LNCaP clone FGC (cell line): ENCODE results near the gene ZNF491.

Experiments
- DNase-seq: peaks from one replicate; pipeline ENCODE4 v3.0.0-alpha.2; 2011; ENCODE audit warnings: low read depth
- H3K4me3 ChIP-seq: 2 replicates; pipeline ENCODE4 v1.5.1; 2011; ENCODE audit warnings: mild to moderate bottlenecking, low read depth, low read length, control low read depth
- CTCF ChIP-seq: IDR thresholded peaks from 2 replicates; pipeline ENCODE4 v1.5.1; 2012; ENCODE audit warnings: mild to moderate bottlenecking; ENCODE audit not compliant: control insufficient read depth, insufficient read depth; ENCODE audit errors: extremely low read depth

ZNF491 gene

GRCh38 chr19:11780431-11781020 is 17.8 kb upstream of the ZNF491 start:
- TF ChIP-seq CTCF: no peak
- H3K4me3 ChIP-seq: no peak overlapping the region
- no peak for DNase-seq

GRCh38 chr19:11781295-11782057 is 16.8 kb upstream of the ZNF491 start:
- DNase-seq: no peak
- no peak for TF ChIP-seq CTCF
- H3K4me3 ChIP-seq: no peak overlapping the region

DNA sequence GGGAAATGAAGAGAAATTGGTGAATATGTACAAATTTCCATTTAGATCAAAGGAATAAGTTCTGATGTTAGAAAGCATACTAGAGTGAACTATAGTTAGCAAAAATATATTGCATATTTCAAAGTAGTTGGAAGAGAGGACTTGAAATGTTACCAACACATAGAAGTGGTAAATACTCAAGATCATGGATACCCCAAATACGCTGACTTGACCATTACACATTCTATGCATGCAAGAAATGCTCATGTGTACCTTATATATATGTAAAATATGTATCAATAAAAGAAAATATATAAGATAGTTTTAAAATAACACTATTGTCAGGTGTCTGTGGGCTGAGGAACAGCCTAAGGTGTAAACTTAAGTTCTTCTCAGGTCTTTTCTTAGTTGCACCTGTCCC is 14.6 kb upstream of the ZNF491 start:
- no peak for DNase-seq
- TF ChIP-seq CTCF: no peak
- H3K4me3 ChIP-seq: no peak overlapping the region

- no peak for DNase-seq
- no peak overlapping the region for H3K4me3 ChIP-seq
- no peak for TF ChIP-seq CTCF
Observed at GRCh38 chr19:11784356-11784755, 14.0 kb upstream of the ZNF491 start.

GRCh38 chr19:11787536-11787935 is 10.8 kb upstream of the ZNF491 start:
- H3K4me3 ChIP-seq: no peak overlapping the region
- TF ChIP-seq CTCF: no peak
- DNase-seq: no peak

GRCh38 chr19:11792942-11793341 is 5.4 kb upstream of the ZNF491 start:
- no peak overlapping the region for H3K4me3 ChIP-seq
- no peak for DNase-seq
- no peak for TF ChIP-seq CTCF
